RWPE2 (cell line): Measurements from ENCODE around the gene ABI1.
"Not testable (repeated sequence)": the region's sequence is repeated elsewhere in the genome, so short reads cannot be mapped to it uniquely, and the experiment has no call there.

Experiments
- ATAC-seq: fragments of 200-7000 bp; cut with Tn5 transposase; 3 replicates; pipeline ENCODE4 v1.9.1; 2021; ENCODE audit warnings: low read depth
- DNase-seq: peaks from one replicate; pipeline ENCODE4 v3.0.0-alpha.2; 2020; ENCODE audit warnings: low spot score
- H3K27ac ChIP-seq: fragments of 450-650 bp; 2 replicates; pipeline ENCODE4 v1.5.1; 2017; ENCODE audit warnings: mild to moderate bottlenecking; ENCODE audit not compliant: poor library complexity, severe bottlenecking
- H3K27me3 ChIP-seq: fragments of 250-450 bp; sonication (Bioruptor Pico); 2 replicates; pipeline ENCODE4 v1.5.1; 2021; ENCODE audit warnings: mild to moderate bottlenecking, moderate library complexity; ENCODE audit not compliant: insufficient read depth, poor library complexity, severe bottlenecking
- H3K36me3 ChIP-seq: fragments of 250-450 bp; sonication (Bioruptor Pico); 2 replicates; pipeline ENCODE4 v1.5.1; 2020; ENCODE audit warnings: low read depth, mild to moderate bottlenecking, moderate library complexity
- H3K4me1 ChIP-seq: fragments of 250-450 bp; sonication (Bioruptor Pico); 2 replicates; pipeline ENCODE4 v1.5.1; 2021; ENCODE audit warnings: mild to moderate bottlenecking, moderate library complexity; ENCODE audit not compliant: insufficient read depth, poor library complexity, severe bottlenecking
- H3K4me3 ChIP-seq: fragments of 250-450 bp; sonication (Bioruptor Pico); 2 replicates; pipeline ENCODE4 v1.5.1; 2021; ENCODE audit warnings: mild to moderate bottlenecking, moderate library complexity; ENCODE audit not compliant: severe bottlenecking
- H3K9me3 ChIP-seq: fragments of 250-450 bp; sonication (Bioruptor Pico); 2 replicates; pipeline ENCODE4 v1.5.1; 2021; ENCODE audit warnings: mild to moderate bottlenecking, moderate library complexity; ENCODE audit not compliant: severe bottlenecking
- CTCF ChIP-seq: fragments of 450-650 bp; IDR thresholded peaks from one replicate; pipeline ENCODE4 v1.5.1; 2017; ENCODE audit warnings: mild to moderate bottlenecking, moderate library complexity; ENCODE audit not compliant: poor library complexity, severe bottlenecking

The ABI1 gene

GRCh38 chr10:26798298-26798697, 62.5 kb downstream of the ABI1 start:
- Histone ChIP-seq H3K4me1 (no peaks in the 10 kb centered on the region), H3K27ac (no peak overlapping the region), H3K4me3 (no peak overlapping the region), H3K9me3 (no peaks in the 10 kb centered on the region), H3K36me3 (no peaks in the 10 kb centered on the region), H3K27me3 (no peaks in the 10 kb centered on the region)
- ATAC-seq (no peak), DNase-seq (no peak)
- no peak for TF ChIP-seq CTCF

GRCh38 chr10:26797340-26797739, 63.4 kb downstream of the ABI1 start:
- no peak overlapping the region for H3K27ac ChIP-seq

GRCh38 chr10:26792758-26793495, 67.8 kb downstream of the ABI1 start:
- DNase-seq = no peak
- Histone ChIP-seq H3K36me3 (peaks cover 6% of the 10 kb centered on the region; the same call in 1 of the 2 replicates), H3K4me3 (no peak overlapping the region), H3K9me3 (no peaks in the 10 kb centered on the region), H3K4me1 (no peaks in the 10 kb centered on the region), H3K27ac (no peak overlapping the region), H3K27me3 (no peaks in the 10 kb centered on the region)
- ATAC-seq = no peak
- no peak for TF ChIP-seq CTCF

More at GRCh38 chr10:26797340-26797739, 63.4 kb downstream of the ABI1 start:
- H3K4me3 ChIP-seq = no peak overlapping the region
- DNase-seq (no peak), ATAC-seq (no peak)
- H3K9me3 ChIP-seq = no peaks in the 10 kb centered on the region
- no peaks in the 10 kb centered on the region for H3K27me3 ChIP-seq
- TF ChIP-seq CTCF = no peak
- H3K36me3 ChIP-seq = no peaks in the 10 kb centered on the region
- no peaks in the 10 kb centered on the region for H3K4me1 ChIP-seq

- peak; percentile 48 for ATAC-seq
- Histone ChIP-seq H3K4me3 (no peak overlapping the region), H3K9me3 (no peaks in the 10 kb centered on the region), H3K27ac (no peak overlapping the region), H3K4me1 (peaks cover 2% of the 10 kb centered on the region), H3K27me3 (no peaks in the 10 kb centered on the region), H3K36me3 (peaks cover 6% of the 10 kb centered on the region; the same call in 1 of the 2 replicates)
- no peak for TF ChIP-seq CTCF
- no peak for DNase-seq
Observed at GRCh38 chr10:26790221-26790995, 70.3 kb downstream of the ABI1 start.

- not testable (repeated sequence) for H3K9me3 ChIP-seq, H3K4me3 ChIP-seq, H3K27me3 ChIP-seq, H3K36me3 ChIP-seq, ATAC-seq, DNase-seq, H3K27ac ChIP-seq, H3K4me1 ChIP-seq
Observed at GRCh38 chr10:26789779-26790178, 71.0 kb downstream of the ABI1 start.
